ENCODE data around the gene CKMT2.

The CKMT2 gene

DNA sequence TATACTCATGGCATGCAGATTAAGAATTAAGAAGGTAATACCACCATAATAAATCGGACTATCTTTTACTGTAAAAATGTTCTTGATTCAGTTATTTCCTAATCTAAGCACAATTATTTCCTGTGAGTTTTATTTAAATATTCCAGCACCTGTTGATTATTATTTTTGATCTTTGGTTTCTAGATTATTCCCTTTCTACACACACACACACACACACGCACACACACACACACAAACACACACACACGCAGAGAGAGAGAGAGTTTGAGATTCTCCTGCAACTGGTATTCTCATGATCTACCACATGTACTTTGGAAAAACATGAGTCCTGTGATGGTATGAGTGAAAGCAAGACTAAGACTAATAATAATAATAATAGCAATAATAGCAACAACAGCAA is 17.0 kb upstream of the CKMT2 start:
- no peak for DNase-seq (ENCODE audit: low spot score)

DNA sequence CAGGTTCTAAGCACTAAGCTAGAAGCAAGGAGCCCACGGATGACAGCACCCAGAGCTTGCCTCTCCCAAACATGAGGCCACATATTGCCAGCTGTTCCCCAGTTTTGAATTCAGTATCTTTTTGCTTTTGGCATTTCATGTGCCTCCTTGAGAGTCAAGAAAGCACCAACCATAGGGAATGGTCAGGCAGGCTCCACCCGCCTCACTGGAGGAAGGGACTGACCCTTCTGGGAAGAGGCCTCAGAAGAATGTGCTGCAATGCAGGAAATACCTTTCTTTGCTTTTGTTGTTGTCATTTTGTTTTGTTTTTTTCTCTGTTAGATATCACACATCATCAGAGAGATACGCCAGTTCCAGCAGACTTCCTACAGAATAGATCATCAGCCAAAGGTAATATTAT is 13.7 kb upstream of the CKMT2 start:
- DNase-seq (ENCODE audit: low spot score): no peak

DNA sequence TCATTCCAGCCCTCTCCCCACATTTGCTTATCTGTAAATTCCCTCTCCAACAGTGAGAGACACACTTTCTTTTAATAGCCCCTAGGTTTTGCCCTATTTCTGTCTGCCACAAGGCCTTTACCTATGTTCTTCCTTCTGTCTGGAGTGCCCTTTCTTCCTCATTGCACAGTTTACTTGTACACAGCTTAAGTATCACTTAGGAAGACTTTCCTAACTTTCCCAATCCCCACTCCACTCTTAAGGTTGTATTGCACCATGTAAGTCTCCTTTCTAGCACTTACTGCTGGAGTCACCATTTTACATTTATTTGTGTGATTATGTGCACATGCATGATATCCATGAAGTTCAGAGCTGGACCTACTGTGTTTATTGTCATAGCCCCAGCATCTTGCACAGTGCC is 10.8 kb upstream of the CKMT2 start:
- DNase-seq (ENCODE audit: low spot score): no peak

DNA sequence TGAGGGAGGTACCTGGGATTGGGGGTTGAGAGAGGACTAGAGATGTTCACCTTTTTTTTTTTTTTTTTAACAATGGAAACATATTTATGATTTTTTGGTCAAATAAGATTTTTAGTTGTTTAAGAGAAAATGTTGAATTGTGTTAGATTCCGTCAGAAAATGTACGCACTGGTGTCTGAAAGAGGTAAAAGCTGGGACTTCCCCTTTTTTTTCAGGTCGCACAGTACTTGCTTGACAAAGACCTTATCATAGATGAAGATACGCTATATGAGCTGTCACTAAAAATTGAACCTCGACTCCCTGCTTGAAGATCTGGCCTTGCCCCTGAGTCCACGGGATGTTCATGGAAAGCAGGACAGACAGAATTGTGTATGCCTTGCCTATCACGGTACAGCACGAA is 7.7 kb upstream of the CKMT2 start:
- no peak for DNase-seq (ENCODE audit: low spot score)

DNA sequence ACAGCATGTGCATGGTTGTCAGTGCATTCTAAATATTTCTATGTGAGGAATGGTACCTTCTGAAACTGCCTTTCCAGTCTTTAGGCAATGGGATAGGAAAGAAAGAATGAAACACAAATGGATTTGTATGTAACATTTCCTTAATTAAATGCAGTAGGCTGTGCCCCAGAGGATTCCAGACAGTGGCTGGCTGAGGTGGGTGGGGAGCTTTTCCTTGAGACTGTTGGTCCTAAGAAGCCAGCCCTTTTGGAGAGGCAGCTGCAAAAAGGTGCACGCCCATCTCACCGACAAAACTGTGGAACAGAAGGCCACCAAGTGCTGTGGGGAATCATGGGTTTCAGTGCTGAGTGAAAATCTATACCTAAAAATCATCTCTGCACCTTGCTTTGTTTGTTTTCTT is 6.8 kb upstream of the CKMT2 start:
- no peak for DNase-seq (ENCODE audit: low spot score)

DNA sequence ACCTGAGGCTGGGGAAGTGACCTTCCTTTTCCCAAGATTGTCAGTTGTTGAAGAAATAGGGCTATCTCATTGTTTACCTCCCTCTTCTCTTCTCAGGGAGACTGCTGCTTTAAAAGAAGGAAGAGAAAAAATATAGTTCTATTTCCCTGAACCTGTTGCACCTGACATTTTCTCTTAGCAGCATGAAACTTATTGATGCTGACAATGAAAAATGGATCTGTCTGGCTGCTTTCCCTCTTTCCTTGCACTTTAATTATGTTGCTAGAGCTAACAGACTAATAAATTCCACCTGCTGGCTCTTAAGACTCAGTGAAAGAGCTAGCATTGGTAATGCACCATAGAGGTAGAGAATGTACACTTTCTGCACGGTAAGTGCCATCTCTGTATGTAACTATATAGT is 6.2 kb upstream of the CKMT2 start:
- DNase-seq (ENCODE audit: low spot score): no peak

DNA sequence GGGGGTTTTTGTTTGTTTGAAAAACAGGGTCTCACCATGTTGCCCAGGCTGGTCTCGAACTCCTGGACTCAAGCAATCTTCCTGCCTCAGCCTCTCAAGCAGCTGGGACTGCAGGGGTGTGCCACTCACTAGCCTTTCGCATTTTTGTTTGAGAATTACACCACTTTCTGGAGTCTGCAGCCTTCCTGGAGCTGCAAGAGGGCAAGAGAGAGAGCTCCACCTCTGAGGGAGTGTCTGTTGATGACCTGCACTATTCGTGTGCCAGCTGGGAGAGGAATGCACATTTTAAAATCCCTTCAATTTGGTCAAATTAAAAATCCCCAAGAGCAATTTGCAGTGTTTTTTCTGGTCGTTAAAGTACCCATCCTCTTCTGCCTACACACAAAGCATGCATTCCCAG is 5.0 kb upstream of the CKMT2 start:
- no peak for DNase-seq (ENCODE audit: low spot score)

DNA sequence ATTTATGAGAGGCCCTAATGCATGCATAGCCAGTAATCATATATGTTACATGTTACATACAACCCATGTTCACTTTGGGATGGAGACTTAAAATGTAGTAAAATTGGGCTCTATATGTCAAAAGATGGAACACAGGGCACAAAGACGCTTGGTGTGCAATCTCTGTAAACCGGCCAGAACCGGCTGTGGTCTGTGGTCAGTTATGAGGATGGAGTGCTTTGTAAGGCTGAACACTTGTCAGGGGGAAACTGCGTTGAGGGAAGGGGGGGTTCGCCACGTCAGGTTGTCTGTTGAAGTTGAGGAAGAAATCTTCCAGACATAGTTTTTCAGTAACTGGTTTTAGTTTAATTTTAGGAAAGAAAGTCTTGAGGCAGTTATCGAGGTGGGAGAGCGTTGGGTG is 2.7 kb upstream of the CKMT2 start:
- DNase-seq (ENCODE audit: low spot score): no peak

DNA sequence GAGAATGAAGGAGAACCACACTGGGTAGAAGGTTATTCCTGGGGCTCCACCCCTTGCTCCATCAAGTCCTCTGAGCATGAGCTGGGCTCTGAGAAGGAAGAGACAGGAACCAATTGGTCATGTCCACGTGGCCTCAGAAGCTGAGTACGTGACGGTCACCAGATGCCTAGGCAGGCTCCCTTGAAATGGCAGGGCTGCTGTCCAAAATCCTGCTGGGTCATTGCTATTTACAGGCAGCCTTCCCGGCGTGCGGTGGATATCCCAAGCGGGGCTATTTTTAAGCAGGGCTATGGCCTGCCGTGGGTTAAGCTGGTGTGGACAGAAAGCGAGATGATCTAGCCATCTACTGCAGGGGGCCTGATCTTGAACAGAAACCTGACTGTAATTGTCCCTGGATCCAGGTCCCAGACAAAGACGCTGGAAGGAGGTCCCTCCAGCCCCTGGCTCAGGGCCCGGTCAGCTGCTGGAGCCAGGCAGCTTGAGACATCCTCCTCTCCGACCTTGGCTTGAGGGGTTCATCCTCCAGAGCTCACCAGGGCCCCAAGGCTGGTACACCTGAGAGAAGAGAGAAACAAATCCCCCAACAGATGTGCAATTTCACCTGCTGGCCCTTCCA is 550 bp upstream of the CKMT2 start:
- peak; percentile 23 for DNase-seq (ENCODE audit: low spot score)

DNA sequence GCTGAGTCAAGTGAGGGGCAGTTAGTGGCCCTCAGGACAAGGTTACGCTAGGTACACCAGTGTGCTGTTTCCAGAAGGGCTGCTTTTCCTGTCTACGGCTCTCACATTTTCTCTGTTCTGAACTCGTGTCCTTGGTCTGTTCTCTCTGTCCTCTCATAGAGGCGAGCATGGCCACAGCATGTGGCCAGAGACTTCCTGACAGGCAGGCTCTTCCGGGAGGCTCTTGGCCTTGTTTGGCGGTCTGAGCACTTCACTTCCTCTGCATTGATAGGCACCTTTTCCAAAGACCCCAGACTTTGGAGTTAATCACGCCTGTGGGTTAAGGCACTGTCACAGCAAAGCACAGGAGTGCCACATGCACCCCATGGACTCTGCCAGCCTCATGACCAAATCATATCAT is 1.2 kb downstream of the CKMT2 start:
- DNase-seq (ENCODE audit: low spot score): no peak

DNA sequence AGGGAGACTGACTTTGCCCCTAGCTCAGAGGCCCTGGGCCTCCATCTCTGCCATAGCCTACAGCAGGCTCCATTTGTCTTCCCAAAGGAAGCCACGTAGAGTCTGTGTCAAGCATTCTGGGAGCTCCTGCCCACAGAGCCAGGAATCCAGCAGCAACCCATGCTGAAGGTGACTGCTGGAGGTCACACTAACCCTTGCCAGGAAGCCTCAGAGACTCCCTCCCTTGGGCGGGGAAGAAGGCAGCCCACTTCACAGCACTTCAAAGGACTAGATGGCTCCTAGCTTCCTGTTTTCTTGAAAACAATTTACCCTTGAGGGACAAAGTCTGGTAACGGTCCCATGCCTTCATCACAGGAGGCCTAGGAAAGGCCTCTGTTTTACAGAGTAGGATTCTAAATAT is 1.7 kb downstream of the CKMT2 start:
- DNase-seq (ENCODE audit: low spot score): no peak

DNA sequence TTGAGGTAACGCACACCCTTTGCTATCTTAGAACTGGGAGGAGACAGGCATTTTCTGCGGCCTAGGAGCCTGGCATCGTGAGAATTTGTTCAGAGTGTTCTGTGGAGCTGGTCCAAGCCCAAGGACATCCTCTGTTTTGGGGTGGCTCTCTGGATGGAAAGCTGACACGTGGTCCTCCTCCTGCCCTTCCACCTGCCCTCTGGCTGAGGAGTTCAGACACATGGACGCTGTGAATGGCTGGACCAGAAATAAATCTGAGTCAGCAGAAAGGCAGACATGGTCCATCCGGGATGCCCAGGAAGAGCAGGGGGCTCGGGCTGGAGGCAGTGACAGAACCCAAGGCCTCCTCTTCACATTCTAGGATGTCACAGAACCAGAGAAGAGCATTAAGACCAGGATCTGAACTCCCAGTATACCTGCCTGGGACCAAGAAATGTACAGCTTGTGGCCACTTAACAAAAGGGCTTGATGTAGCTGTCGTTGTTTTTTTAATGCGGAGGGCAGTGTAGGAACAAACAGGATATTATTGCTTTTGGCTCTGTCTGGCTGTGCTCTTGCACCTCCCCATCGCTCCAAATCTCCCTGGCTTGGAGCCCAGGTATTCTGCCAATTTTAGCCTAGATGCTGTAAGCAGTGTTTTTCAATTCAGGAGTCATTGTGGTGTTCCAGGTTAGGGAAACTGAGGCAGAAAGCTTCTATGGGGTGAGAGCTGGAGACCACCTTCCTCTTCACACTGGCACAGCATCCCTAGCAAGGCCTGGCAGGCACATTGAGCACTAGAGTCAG is 2.4 kb downstream of the CKMT2 start:
- no peak for DNase-seq (ENCODE audit: low spot score)

DNA sequence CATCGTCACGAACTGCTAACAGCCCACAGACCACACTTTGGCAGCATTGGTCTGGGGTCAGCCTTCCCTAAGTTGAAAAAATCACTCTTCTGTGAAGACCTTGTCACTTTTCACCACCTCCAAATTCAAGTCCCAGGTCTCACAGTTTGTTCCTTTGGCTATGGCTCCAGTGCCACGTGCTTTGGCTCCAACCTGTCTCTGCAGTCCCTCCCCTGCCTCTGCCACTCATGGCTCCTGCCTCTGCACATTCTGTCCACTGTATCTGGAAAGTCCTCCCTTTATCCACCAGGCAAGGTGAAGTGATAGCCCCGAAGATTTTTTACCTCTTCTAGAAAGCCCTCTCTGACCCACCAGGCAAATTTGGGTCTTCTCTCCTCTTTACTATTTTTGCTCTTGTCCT is 5.3 kb downstream of the CKMT2 start:
- no peak for DNase-seq (ENCODE audit: low spot score)

DNA sequence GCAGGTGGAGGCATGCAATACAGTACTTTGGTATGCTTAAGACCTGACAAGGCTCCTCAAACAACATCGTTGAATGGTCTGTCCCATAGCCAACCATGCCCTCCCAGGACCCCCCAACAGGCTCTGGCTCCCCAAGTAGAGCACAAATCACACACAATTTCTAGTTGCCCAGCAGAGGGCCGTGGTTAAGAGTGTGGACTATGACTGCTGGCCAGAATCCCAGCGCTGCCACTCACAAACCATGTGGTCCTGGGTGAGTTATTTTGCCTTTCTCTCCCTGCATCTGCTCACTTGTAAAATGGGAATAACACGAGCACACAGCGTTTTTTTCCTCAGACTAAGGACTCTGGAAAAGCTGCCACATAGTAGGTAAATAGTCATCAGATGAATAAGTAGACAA is 6.5 kb downstream of the CKMT2 start:
- DNase-seq (ENCODE audit: low spot score): no peak

DNA sequence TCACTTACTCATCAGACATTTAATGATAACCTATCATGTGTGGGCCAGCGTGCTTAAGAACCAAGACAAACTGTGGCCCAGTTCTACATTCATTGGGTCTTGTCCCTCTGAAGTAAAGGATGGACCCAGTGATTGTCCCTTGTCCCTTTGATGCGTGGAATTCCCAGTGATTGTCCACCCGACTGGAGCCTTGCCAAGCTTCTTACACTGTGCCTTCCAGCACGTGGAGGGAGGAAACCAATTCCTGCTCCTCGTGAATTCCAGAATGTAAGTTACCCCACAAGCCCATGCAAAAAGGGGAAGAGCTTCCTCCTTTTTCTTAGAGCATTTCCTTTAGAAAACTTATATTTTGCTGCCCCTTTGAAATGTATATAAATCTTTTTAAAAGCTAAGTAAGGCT is 7.9 kb downstream of the CKMT2 start:
- DNase-seq (ENCODE audit: low spot score): no peak

DNA sequence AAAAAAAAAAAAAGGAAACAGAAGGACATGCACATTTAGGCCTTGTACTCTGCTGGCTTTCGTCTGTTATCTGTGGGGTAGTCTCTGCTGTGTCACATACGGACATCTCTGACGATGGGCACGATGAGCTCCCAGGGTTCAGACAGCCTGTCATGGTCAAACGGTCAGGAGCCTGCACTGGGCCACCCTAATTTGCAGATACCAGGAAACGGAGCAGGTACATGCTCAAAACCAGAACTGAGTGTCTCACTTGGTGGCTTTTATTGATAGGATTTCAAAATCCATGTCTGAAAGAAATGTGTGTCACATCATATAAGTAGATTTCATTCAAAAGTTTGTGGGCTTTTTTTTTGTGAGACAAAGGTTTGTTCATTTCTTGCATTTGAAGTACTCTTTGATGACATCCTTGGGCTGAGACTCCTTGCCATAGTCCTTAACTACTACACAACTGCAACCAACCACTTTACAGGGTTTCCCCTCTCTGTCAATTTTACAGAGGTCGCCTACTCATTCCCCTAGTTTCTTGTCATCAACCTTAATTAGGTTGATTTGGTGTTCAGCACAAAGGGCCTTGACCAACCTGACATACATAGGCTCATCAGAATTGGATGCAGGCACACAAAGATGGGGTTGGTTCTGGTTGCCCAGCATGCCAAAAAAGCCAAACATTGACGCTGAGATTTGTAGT is 9.0 kb downstream of the CKMT2 start:
- DNase-seq (ENCODE audit: low spot score): no peak

DNA sequence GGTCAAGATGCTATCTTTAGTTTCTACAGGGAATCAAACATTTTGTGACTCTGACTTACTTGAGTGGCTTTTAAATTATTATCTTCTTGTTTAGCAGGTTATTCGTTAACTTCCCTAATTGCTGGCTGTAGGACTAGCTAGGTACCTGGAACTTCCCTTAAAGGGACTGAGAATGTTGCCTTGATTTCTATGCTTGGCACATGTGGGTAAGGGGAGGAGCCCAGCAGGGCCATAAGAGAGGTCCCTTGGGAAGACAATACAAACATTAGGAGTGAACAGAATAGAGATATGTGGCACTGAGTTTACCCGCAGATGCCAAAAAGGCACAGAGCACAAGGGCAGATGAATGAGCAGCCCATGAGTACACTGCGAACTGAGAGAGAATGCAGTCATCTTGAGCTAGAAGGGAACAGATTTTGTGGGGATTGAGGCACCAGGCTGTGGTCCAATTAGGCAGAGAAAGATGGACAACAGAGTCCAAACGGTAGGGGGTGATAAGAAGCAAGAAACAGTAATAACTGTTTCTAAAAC is 9.8 kb downstream of the CKMT2 start:
- DNase-seq (ENCODE audit: low spot score): no peak

DNA sequence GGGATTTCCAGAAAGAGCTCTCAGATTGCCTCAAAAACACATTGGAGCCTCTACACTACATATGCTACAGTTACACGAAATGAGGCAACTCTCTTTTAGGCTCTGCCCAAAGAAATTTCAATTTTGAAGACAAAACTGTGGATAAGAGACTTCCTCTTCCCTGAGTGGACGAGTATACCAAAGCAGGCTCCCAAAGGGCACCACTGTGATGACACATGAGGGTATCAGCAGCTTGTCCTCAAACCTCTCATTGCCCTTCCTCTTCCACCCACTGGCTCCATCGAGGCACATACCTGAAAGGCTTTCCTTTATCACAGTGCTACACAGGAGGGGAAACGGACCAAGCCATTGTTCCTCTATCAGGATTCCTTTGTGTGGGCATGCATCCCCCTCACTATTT is 11.3 kb downstream of the CKMT2 start:
- no peak for DNase-seq (ENCODE audit: low spot score)

DNA sequence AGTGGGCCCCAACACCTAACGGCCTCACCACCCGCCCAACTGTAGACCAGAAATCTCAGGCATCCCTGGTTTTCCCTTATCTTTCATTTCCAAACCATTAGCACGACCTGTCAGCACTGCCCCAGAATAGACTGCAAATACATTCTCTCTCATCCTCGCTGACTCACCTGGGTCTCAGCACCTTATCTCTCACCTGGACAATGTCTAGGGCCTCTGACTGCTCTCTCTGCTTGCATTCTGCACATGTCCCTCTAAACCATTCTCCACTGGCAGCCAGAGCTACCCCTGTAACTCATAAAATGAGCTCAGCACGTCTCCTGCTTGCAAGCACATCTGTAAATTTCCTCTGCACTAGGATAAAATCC is 12.7 kb downstream of the CKMT2 start:
- DNase-seq (ENCODE audit: low spot score): no peak

DNA sequence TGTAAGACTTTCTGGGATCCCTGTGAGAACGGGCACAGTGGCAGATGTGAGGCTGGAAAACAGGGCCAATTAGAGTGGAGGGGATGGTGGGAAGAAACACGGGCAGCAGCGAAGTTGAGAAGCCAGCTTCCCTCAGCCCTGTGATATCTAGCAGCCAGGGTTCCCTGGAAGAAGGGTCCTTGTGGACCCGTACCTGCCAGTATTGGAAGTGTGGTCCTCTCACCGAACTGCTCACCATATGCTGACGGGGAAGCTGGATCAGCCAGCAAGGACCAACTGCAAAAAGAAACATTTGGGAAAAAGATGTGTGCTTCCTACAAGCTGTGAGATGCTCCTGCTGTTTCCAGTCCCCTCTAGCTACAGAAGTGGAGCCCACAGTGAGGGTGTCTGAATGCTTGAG is 13.6 kb downstream of the CKMT2 start:
- DNase-seq (ENCODE audit: low spot score): no peak

DNA sequence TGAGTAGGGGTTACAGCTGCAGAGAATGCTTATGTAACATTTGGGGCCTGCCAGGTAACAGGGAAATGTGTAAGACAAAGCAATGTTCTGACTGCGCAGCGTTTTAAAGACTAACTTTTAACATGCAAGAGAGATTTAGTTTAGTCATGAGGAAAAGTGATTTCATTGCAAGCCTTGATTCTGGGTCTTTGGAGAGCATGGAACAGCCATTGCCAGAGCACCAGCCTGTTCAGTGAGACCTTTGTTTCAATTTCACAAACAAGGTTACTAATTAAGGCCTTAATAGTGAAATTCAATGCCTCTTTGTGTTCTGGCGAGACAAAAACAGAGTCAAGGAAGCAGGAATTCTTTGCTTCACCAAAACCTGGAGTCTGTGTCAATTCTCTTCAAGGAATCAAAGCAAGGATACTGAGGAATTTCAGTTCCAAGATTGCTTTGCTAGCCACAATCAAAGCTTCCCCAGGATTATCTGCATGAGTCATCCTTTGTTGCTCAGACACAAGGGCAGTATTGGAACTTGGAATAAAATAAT is 14.4 kb downstream of the CKMT2 start:
- peak; percentile 44 for DNase-seq (ENCODE audit: low spot score)

DNA sequence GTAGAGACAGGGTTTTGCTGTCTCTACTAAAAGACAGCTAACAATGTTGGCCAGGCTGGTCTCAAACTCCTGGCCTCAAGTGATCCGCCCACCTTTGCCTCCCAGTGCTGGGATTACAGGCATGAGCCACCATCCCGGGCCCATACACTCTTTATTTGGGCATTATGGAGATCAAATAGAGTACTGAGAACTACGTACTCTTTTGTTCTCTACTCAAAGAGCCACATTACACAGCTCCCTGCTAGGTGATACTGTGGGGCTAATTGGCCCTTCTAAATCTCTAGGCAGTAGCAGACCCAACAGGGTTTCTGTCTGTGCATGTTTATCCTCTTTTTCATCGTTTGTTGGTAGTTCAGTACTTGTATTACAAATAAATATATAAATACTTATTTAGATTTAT is 16.1 kb downstream of the CKMT2 start:
- DNase-seq (ENCODE audit: low spot score): no peak

DNA sequence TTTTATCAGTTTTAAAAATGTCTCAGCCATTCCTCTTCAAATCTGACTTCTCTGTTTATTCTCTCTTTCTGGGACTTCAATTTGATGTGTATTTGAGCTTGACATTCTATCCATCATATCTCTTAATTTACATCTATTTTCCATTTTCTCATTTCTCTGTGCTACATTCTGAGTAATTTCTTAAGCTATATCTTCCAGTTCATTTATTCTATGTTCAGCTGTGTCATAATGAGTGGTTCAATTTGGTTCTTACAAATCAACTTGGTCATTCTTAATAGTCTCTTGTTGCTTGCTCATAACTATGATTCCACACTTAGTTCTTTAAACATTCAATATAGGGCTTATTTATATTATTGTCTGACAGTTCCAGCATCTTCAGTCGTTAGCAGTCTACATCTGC is 16.9 kb downstream of the CKMT2 start:
- DNase-seq (ENCODE audit: low spot score): no peak

Data from GM03348 (cell line).